GM19025 (cell line): ENCODE results near the gene PSMB9.

Experiments used
- ATAC-seq: cut with Tn5 transposase; IDR thresholded peaks from one replicate; pipeline ENCODE4 v1.9.1; 2021; ENCODE audit warnings: mild to moderate bottlenecking, low read depth, moderate library complexity; ENCODE audit not compliant: unreplicated experiment

Gene PSMB9

GRCh38 chr6:32894085-32895005, 40.4 kb downstream of the PSMB9 start:
- peak; percentile 97 for ATAC-seq

- ATAC-seq: no peak
Measured at GRCh38 chr6:32895006-32895345, 41.0 kb downstream of the PSMB9 start.

GRCh38 chr6:32903952-32904351, 50.0 kb downstream of the PSMB9 start:
- no peak for ATAC-seq

- no peak for ATAC-seq
Measured at GRCh38 chr6:32905078-32905477, 51.1 kb downstream of the PSMB9 start.

DNA sequence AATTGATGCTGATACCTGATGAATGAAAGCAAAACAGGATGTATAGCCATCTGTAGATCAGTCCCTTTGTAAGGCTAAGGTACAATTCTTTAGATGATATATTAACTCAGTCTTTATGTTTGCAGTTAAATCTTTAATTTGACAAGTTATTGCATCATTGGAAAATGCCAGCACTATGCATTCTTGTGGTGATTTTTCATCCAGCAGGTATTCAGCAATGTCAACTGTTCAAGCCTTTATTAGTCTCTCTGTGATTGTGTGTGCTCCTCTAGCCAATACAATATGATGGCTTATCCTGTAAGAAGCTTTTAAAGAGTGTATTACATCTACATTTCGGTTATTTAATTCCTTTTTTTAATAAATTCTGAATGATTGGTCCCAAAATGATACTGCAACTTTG, 52.5 kb downstream of the PSMB9 start:
- no peak for ATAC-seq

DNA sequence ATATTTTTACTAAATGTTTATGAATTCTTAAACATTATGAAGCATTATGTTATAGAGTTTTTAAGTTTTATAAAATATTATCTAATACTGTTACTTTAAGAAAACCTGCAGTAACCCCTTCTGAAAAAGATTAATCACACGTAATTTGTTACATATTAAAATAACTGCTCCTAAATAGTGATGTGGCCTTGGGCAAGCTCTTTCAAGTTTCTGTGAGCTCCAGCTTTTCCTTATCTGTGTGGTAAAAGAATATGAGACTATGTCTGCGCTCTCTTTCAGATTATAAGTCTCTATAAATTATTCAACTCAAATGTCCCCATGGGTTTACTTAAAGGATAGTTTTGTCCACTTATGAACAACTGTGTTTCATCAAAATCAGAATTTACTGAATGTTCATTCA, 54.9 kb downstream of the PSMB9 start:
- ATAC-seq: no peak
